Measurements from ENCODE around the gene PDE4A. TPM values are rescaled to one million over a fixed set of nuclear protein-coding genes. Genes with fewer than 3 reads are reported as not detected.

The PDE4A gene
- total and polyA plus RNA-seq, 12 donors, result 0.28 to 20.4 (median 11.2) TPM

DNA sequence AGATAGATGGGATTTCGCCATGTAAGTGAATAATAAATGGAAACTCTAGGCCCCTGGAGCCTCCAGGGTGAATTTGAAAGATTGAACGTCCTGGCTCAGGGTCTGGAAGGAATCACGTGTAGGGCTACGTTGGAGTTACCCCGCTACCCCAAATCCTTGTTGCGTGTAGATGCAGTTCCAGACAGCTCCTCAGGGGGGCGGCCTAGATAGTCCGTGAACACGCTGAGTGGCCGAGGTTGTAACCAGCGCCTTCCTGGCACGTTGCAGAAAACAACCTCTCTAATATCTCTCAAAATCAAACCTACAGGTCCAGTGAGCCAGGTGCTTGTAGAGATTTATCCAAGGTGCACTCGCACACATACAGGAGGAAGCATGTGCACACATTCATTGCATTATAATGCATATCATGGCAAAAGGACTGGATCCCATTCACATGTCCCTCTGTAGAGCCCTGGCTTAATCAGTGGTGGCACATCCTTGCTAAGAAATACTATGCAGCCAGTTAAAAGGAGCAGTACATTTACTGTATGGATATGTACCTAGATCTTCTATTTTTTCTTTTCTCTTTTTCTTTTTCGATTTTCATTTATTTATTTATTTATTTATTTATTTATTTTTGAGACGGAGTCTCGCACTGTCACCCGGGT, 85.4 kb downstream of the PDE4A start:
- intact Hi-C loops (cut with DNase I), result loop anchor here in 1 of 2 donors (10.0 kb wide), 1 partner anchor 69 kb away; no protein-coding TSS in a partner anchor
- H3K27me3 ChIP-seq, result peaks cover 4% of the 10 kb centered on the region
- H3K36me3 ChIP-seq (replicated peaks in 1 of 2), result no peaks in the 10 kb centered on the region
- WGBS, 4 donors, result 26 to 36% (median 27%) methylated on average over 14 to 17 of the region's 17 CpGs
- H3K4me3 ChIP-seq, result peak overlapping the region in 1 of 4 donors; percentile 6
- peak; percentile 71 to 91 (median 85) for DNase-seq
- no peak overlapping the region for H3K27ac ChIP-seq
- no peaks in the 10 kb centered on the region for H3K9me3 ChIP-seq (replicated peaks in 1 of 3)
- H3K4me1 ChIP-seq (replicated peaks in 1 of 2), result peaks cover 9 to 11% of the 10 kb centered on the region in 2 donors
- TF ChIP-seq, protein P1, sequence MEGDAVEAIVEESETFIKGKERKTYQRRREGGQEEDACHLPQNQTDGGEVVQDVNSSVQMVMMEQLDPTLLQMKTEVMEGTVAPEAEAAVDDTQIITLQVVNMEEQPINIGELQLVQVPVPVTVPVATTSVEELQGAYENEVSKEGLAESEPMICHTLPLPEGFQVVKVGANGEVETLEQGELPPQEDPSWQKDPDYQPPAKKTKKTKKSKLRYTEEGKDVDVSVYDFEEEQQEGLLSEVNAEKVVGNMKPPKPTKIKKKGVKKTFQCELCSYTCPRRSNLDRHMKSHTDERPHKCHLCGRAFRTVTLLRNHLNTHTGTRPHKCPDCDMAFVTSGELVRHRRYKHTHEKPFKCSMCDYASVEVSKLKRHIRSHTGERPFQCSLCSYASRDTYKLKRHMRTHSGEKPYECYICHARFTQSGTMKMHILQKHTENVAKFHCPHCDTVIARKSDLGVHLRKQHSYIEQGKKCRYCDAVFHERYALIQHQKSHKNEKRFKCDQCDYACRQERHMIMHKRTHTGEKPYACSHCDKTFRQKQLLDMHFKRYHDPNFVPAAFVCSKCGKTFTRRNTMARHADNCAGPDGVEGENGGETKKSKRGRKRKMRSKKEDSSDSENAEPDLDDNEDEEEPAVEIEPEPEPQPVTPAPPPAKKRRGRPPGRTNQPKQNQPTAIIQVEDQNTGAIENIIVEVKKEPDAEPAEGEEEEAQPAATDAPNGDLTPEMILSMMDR (IDR thresholded peaks at IDR 0.05), result peak; percentile 65 to 87 (median 76)
- no peak for TF ChIP-seq POLR2A (IDR thresholded peaks at IDR 0.05)

DNA sequence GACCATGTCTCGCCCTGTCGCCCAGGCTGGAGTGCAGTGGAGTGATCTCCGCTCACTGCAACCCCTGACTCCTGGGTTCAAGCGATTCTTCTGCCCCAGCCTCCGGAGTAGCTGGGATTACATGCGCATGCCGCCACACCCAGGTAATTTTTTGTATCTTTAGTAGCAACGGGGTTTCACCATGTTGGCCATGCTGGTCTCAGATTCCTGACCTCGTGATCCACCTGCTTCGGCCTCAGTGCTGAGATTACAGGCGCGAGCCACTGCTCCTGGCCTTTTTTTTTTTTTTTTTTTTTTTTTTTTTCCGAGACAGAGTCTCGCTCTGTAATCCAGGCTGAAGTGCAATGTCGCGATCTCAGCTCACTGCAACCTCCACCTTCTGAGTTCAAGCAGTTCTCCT, 87.7 kb downstream of the PDE4A start:
- TF ChIP-seq, protein P1 (IDR thresholded peaks at IDR 0.05), result no peak
- no peak for TF ChIP-seq POLR2A (IDR thresholded peaks at IDR 0.05)
- intact Hi-C loops (cut with DNase I), result loop anchor here in 1 of 2 donors (10.0 kb wide), 1 partner anchor 67 kb away; no protein-coding TSS in a partner anchor
- WGBS, 4 donors, result 87 to 93% (median 87%) methylated on average over 16 of the region's 16 CpGs

DNA sequence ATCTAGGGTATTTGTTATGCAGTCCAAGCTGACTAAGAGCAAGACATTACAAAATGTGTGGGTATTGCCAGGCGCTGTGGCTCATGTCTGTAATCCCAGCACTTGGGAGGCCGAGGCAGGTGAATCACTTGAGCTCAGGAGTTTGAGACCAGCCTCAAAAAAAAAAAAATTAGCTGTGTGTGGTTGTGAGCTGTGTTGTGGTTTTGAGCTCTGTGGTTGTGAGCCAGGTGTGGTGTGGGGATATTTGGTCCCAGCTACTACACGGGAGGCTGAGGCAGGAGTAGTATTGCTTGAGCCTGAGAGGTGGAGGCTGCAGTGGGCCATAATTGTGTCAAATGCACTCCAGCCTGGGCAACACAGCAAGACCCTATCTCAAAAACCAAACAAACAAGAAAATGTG, 88.4 kb downstream of the PDE4A start:
- DNase-seq, result no peak
- Histone ChIP-seq H3K27me3 (peaks cover 13% of the 10 kb centered on the region), H3K9me3 (replicated peaks in 1 of 3) (no peaks in the 10 kb centered on the region), H3K36me3 (replicated peaks in 1 of 2) (no peaks in the 10 kb centered on the region), H3K4me1 (replicated peaks in 1 of 2) (no peaks in the 10 kb centered on the region), H3K27ac (no peak overlapping the region), H3K4me3 (no peak overlapping the region)
- intact Hi-C loops (cut with DNase I), result loop anchor here in 1 of 2 donors (10.0 kb wide), 1 partner anchor 66 kb away; no protein-coding TSS in a partner anchor
- TF ChIP-seq, protein P1 (IDR thresholded peaks at IDR 0.05), result no peak
- TF ChIP-seq POLR2A (IDR thresholded peaks at IDR 0.05), result no peak
- 73 to 84% (median 75%) methylated on average over 3 of the region's 3 CpGs for WGBS, 4 donors

More for the DNA sequence above, 87.7 kb downstream of the PDE4A start:
- DNase-seq, result no peak
- Histone ChIP-seq H3K27ac (no peak overlapping the region), H3K4me3 (no peak overlapping the region), H3K27me3 (peaks cover 6% of the 10 kb centered on the region), H3K36me3 (replicated peaks in 1 of 2) (no peaks in the 10 kb centered on the region), H3K9me3 (replicated peaks in 1 of 3) (no peaks in the 10 kb centered on the region), H3K4me1 (replicated peaks in 1 of 2) (no peaks in the 10 kb centered on the region)

DNA sequence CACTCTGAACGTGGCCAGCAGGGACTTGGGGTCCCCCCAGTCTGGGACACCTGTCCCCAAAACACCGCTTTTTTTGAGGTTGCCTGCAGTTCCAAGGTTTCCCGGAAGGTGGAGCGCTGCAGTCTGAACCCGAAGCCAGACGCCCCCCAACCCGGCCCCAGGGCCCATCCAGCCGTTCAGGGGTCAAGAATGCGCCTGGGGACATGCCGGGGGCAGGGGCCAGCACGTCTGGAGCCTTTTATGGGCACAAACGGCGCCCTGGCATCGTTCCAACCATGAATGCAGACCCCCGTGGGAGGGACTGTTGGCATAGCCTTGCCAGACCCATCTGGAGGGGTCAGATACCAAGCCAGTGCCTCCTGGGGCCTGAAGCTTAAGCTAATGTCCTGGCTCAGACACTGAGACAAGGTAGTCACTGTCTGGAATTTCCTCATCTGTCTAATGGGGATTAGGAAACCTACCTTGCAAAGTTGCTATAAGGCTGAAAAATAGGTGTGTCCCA, 90.0 kb downstream of the PDE4A start:
- WGBS, 4 donors, result 4 to 7% (median 6%) methylated on average over 4 to 15 of the region's 15 CpGs; no CpG with 5 or more reads in 1 of the 4 donors
- Histone ChIP-seq H3K36me3 (replicated peaks in 1 of 2) (no peaks in the 10 kb centered on the region), H3K27ac (no peak overlapping the region), H3K4me1 (replicated peaks in 1 of 2) (no peaks in the 10 kb centered on the region), H3K4me3 (no peak overlapping the region), H3K27me3 (peaks cover 29% of the 10 kb centered on the region), H3K9me3 (replicated peaks in 1 of 3) (no peaks in the 10 kb centered on the region)
- TF ChIP-seq POLR2A (IDR thresholded peaks at IDR 0.05), result no peak
- TF ChIP-seq, protein P1 (IDR thresholded peaks at IDR 0.05), result peak in 5 of 6 experiments; percentile 10 to 59 (median 51)
- DNase-seq, result peak in 2 of 7 donors; percentile 31 to 33
- intact Hi-C loops (cut with DNase I), result no loop called here

Measured in adrenal gland (tissue), 12 donors.